Endothelial cell of umbilical vein (primary cell): ENCODE measurements around the gene PHF12. TPM values are rescaled to one million over a fixed set of nuclear protein-coding genes. Genes with fewer than 3 reads are reported as not detected.

Experiments
- BruUV-seq: library from RNA; stranded (reverse); fragments of 400-500 nt; replicated peaks from 2 replicates; lab custom pipeline; 2021; lab: Mats Ljungman, UMichigan
- CTCF ChIA-PET: fragments of 300-600, 350-600 bp; sonication (Branson Sonifier 250); formaldehyde crosslinking; loops from one replicate; lab custom pipeline; 2021; ENCODE audit warnings: antibody characterized with exemption, inconsistent platforms; lab: Charles Lee
- POLR2A ChIA-PET: fragments of 300-600, 350-600 bp; sonication (Branson Sonifier 250); formaldehyde crosslinking; loops from one replicate; lab custom pipeline; 2021; ENCODE audit warnings: antibody characterized with exemption, inconsistent platforms; lab: Charles Lee
- DNase-seq: peaks from one replicate; pipeline ENCODE4 v3.0.0-alpha.2; 2011; ENCODE audit warnings: low read depth, low spot score
- FAIRE-seq: peaks from 2 replicates; lab custom pipeline; 2011; peaks lifted over from hg19 to GRCh38; lab: Jason Lieb, UNC
- H2AFZ ChIP-seq: 2 replicates; pipeline ENCODE4 v1.6.0; 2012; ENCODE audit warnings: low read depth, low read length, control low read depth, inconsistent platforms
- H3K27ac ChIP-seq: 2 replicates; pipeline ENCODE4 v1.5.1; 2011; ENCODE audit warnings: low read depth, mild to moderate bottlenecking, control low read depth, low read length, moderate library complexity; ENCODE audit not compliant: insufficient read depth
- H3K27me3 ChIP-seq, 2 experiments: 2 replicates each; pipeline versions ENCODE4 v1.6.0 to v1.6.1; 2011; ENCODE audit warnings: low read length in 2 of 2, mixed read lengths in 1 of 2; ENCODE audit not compliant: control insufficient read depth in 2 of 2, insufficient read depth in 2 of 2
- H3K36me3 ChIP-seq, 2 experiments: 2 replicates in 1 of 2; 3 replicates in 1 of 2; pipeline ENCODE4 v1.5.1; 2011; ENCODE audit warnings: low read length in 2 of 2, mild to moderate bottlenecking in 1 of 2, moderate library complexity in 1 of 2; ENCODE audit not compliant: control insufficient read depth in 2 of 2, insufficient read depth in 2 of 2; ENCODE audit errors: extremely low read depth in 1 of 2
- H3K4me1 ChIP-seq: 3 replicates; pipeline ENCODE4 v1.5.1; 2011; ENCODE audit warnings: mild to moderate bottlenecking, low read length; ENCODE audit not compliant: control insufficient read depth, insufficient read depth; ENCODE audit errors: extremely low read depth
- H3K4me2 ChIP-seq: 2 replicates; pipeline ENCODE4 v1.6.1; 2011; ENCODE audit warnings: low read length, control low read depth, mixed read lengths; ENCODE audit not compliant: insufficient read depth
- H3K4me3 ChIP-seq, 3 experiments: fragments of 200-600 bp in 1 of 3; sonication (generic), shearing (Covaris generic) in 1 of 3; replicated peaks in 1 of 3; 2 replicates each; pipeline ENCODE4 v1.5.1; 2011 to 2016; ENCODE audit warnings: control low read depth in 3 of 3, low read length in 3 of 3, mild to moderate bottlenecking in 2 of 3, inconsistent platforms in 1 of 3, low read depth in 1 of 3, moderate library complexity in 1 of 3; ENCODE audit not compliant: insufficient read depth in 1 of 3
- H3K79me2 ChIP-seq: 2 replicates; pipeline ENCODE4 v1.6.0; 2012; ENCODE audit warnings: low read length, inconsistent platforms; ENCODE audit not compliant: control insufficient read depth, insufficient read depth
- H3K9ac ChIP-seq: replicated peaks from 2 replicates; pipeline ENCODE3; 2011; ENCODE audit warnings: low read length, control low read depth; ENCODE audit not compliant: insufficient read depth; ENCODE audit errors: extremely low read depth
- H3K9me1 ChIP-seq: replicated peaks from 3 replicates; pipeline ENCODE4 v1.6.0; 2011; ENCODE audit warnings: mild to moderate bottlenecking, low read length; ENCODE audit not compliant: control insufficient read depth, insufficient read depth; ENCODE audit errors: extremely low read depth
- H3K9me3 ChIP-seq: replicated peaks from 2 replicates; pipeline ENCODE4 v1.5.1; 2012; ENCODE audit warnings: low read length, inconsistent platforms; ENCODE audit not compliant: control insufficient read depth, insufficient read depth
- H4K20me1 ChIP-seq: replicated peaks from 2 replicates; pipeline ENCODE3; 2011; ENCODE audit warnings: mild to moderate bottlenecking, low read length; ENCODE audit not compliant: control insufficient read depth, insufficient read depth; ENCODE audit errors: extremely low read depth
- CTCF ChIP-seq, 2 donors: IDR thresholded peaks; 1 replicate in 1 of 2; 2 replicates in 1 of 2; pipeline ENCODE4 v1.5.1; 2011; ENCODE audit warnings: low read length in 2 of 2, mild to moderate bottlenecking in 2 of 2, moderate library complexity in 2 of 2, control low read depth in 1 of 2, inconsistent platforms in 1 of 2, low read depth in 1 of 2; ENCODE audit not compliant: insufficient read depth in 1 of 2; ENCODE audit errors: extremely low read depth in 1 of 2
- EZH2 ChIP-seq: IDR thresholded peaks from 2 replicates; pipeline ENCODE4 v1.6.1; 2012; ENCODE audit warnings: borderline replicate concordance, low read depth, mild to moderate bottlenecking, moderate library complexity, low read length, inconsistent platforms; ENCODE audit not compliant: severe bottlenecking
- FOS ChIP-seq: IDR thresholded peaks from 2 replicates; pipeline ENCODE4 v1.6.1; 2011; ENCODE audit warnings: mild to moderate bottlenecking, low read length, moderate library complexity, borderline replicate concordance; ENCODE audit not compliant: insufficient read depth
- GATA2 ChIP-seq: IDR thresholded peaks from 2 replicates; pipeline ENCODE4 v1.7.0; 2011; ENCODE audit warnings: low read depth, mild to moderate bottlenecking, moderate library complexity, mixed read lengths, low read length; ENCODE audit not compliant: insufficient read length, insufficient read depth
- JUN ChIP-seq: IDR thresholded peaks from 2 replicates; pipeline ENCODE4 v1.6.1; 2011; ENCODE audit warnings: borderline replicate concordance, low read depth; ENCODE audit not compliant: insufficient read length, insufficient read depth
- MAX ChIP-seq: IDR thresholded peaks from 2 replicates; pipeline ENCODE4 v1.6.1; 2011; ENCODE audit not compliant: insufficient read depth, insufficient read length
- MYC ChIP-seq: IDR thresholded peaks from one replicate; pipeline ENCODE4 v1.6.1; 2011; ENCODE audit warnings: mild to moderate bottlenecking, low read depth, low read length
- POLR2A ChIP-seq: IDR thresholded peaks from 2 replicates; pipeline ENCODE4 v1.6.1; 2012; ENCODE audit warnings: low read depth, mild to moderate bottlenecking, control low read depth, low read length
- POLR2AphosphoS5 ChIP-seq: IDR thresholded peaks from 2 replicates; pipeline ENCODE4 v1.6.1; 2012; ENCODE audit warnings: low read depth, mild to moderate bottlenecking, control low read depth, low read length, moderate library complexity; ENCODE audit not compliant: insufficient read depth
- dilution Hi-C: fragments of 300-500 bp; cut with MboI; formaldehyde crosslinking; loops from one replicate; pipeline ENCODE4 v1.15.0; 2019; ENCODE audit warnings: low sequenced_read_pairs; ENCODE audit not compliant: extremely low pct_ligation_motif_present
- intact Hi-C: fragments of 100-400 bp; cut with micrococcal nuclease; formaldehyde crosslinking; loops from one replicate; pipeline ENCODE4 v1.10.0; 2022
- polyA plus RNA-seq, 4 experiments: library from polyadenylated mRNA; depleted of rRNA in 3 of 4; stranded (reverse) in 3 of 4; unstranded in 1 of 4; fragments of >200 nt; gene quantifications; 2 replicates each; pipeline versions ENCODE4 v1.2.1 to v1.2.3, GENCODE V29; 2011 to 2012; ENCODE audit warnings: missing spikeins in 1 of 4
- total RNA-seq: library from RNA; stranded (reverse); gene quantifications from 2 replicates; pipeline ENCODE4 v1.2.3, GENCODE V29; 2021

The PHF12 gene
- total and polyA plus RNA-seq, 2 donors (not counting 3 experiments of a cell fraction or from before 2014, with no cell fraction given): 26.6 to 44.2 TPM

GRCh38 chr17:28974451-28974850 is 23.1 kb upstream of the PHF12 start:
- no TSS peak for BruUV-seq
- CTCF ChIA-PET: interaction anchor here (0.9 to 7.8 kb wide), 6 partner anchors 9 to 142 kb away, joined by 3 to 84 read pairs (median 6); no protein-coding TSS in a partner anchor
- no peak for TF ChIP-seq JUN
- TF ChIP-seq POLR2AphosphoS5: no peak
- TF ChIP-seq GATA2: no peak
- TF ChIP-seq POLR2A: no peak
- TF ChIP-seq MAX: no peak
- no peak for TF ChIP-seq EZH2
- no peak for TF ChIP-seq FOS
- TF ChIP-seq MYC: no peak
- TF ChIP-seq CTCF (IDR thresholded peaks at IDR 0.05; ENCODE audit: extremely low read depth in 1 of 2, insufficient read depth in 1 of 2, low read depth in 1 of 2, low read length in 2 of 2): no peak
- Histone ChIP-seq H2AFZ (no peak overlapping the region), H3K9me1 (no peaks in the 10 kb centered on the region), H3K4me3 (no peak overlapping the region), H3K4me1 (no peaks in the 10 kb centered on the region), H4K20me1 (no peaks in the 10 kb centered on the region), H3K27ac (no peak overlapping the region), H3K4me2 (no peak overlapping the region), H3K36me3 (no peaks in the 10 kb centered on the region), H3K79me2 (no peaks in the 10 kb centered on the region), H3K9me3 (no peaks in the 10 kb centered on the region), H3K9ac (no peak overlapping the region), H3K27me3 (no peaks in the 10 kb centered on the region)
- DNase-seq (no peak), FAIRE-seq (no peak)
- POLR2A ChIA-PET: no interaction called here
- intact Hi-C loops: no loop called here
- dilution Hi-C loops: no loop called here
